CD14-positive monocyte (primary cell): Measurements from ENCODE around the gene CYTH1. TPM values are rescaled to one million over a fixed set of nuclear protein-coding genes. Genes with fewer than 3 reads are reported as not detected.

Experiments
- DNase-seq, 3 donors: peaks; one replicate each; pipeline ENCODE4 v3.0.0-alpha.2; 2011 to 2022
- H2AFZ ChIP-seq: 2 replicates; pipeline ENCODE4 v1.6.0; 2012; ENCODE audit warnings: mild to moderate bottlenecking, low read depth, low read length, inconsistent platforms; ENCODE audit not compliant: insufficient read depth, poor library complexity, severe bottlenecking
- H3K27ac ChIP-seq, 2 donors: 1 replicate in 1 of 2; 2 replicates in 1 of 2; pipeline ENCODE4 v1.5.1; 2012 to 2013; ENCODE audit warnings: low read length in 2 of 2, control low read depth in 1 of 2, inconsistent platforms in 1 of 2, low read depth in 1 of 2, mild to moderate bottlenecking in 1 of 2
- H3K27me3 ChIP-seq, 2 donors: one replicate each; pipeline versions ENCODE4 v1.6.0 to v1.6.1; 2011 to 2013; ENCODE audit warnings: low read length in 2 of 2; ENCODE audit not compliant: control insufficient read depth in 2 of 2, insufficient read depth in 2 of 2
- H3K36me3 ChIP-seq, 2 donors: replicated peaks in 1 of 2; 1 replicate in 1 of 2; 2 replicates in 1 of 2; pipeline versions ENCODE4 v1.5.1 to v1.6.1; 2012 to 2013; ENCODE audit warnings: low read length in 2 of 2, control low read depth in 1 of 2, inconsistent platforms in 1 of 2, mild to moderate bottlenecking in 1 of 2; ENCODE audit not compliant: insufficient read depth in 2 of 2, control insufficient read depth in 1 of 2
- H3K4me1 ChIP-seq, 2 donors: 1 replicate in 1 of 2; 2 replicates in 1 of 2; pipeline versions ENCODE4 v1.5.1 to v1.6.1; 2012 to 2013; ENCODE audit warnings: low read length in 2 of 2, control low read depth in 1 of 2, inconsistent platforms in 1 of 2, mild to moderate bottlenecking in 1 of 2, moderate library complexity in 1 of 2; ENCODE audit not compliant: insufficient read depth in 2 of 2, control insufficient read depth in 1 of 2
- H3K4me2 ChIP-seq: replicated peaks from 2 replicates; pipeline ENCODE3; 2012; ENCODE audit warnings: low read length, moderate library complexity, mild to moderate bottlenecking; ENCODE audit not compliant: poor library complexity, severe bottlenecking; ENCODE audit errors: extremely low read depth
- H3K4me3 ChIP-seq, 3 experiments: fragments of 200-600 bp in 1 of 3; sonication (generic) in 1 of 3; replicated peaks in 1 of 3; 1 replicate in 2 of 3; 2 replicates in 1 of 3; pipeline ENCODE4 v1.5.1; 2011 to 2013; ENCODE audit warnings: low read length in 3 of 3, mild to moderate bottlenecking in 3 of 3, control low read depth in 2 of 3, low read depth in 2 of 3, inconsistent platforms in 1 of 3, moderate library complexity in 1 of 3
- H3K79me2 ChIP-seq: 2 replicates; pipeline ENCODE4 v1.6.0; 2012; ENCODE audit warnings: mild to moderate bottlenecking, control low read depth, inconsistent platforms, low read length, moderate library complexity; ENCODE audit not compliant: insufficient read depth
- H3K9ac ChIP-seq: 2 replicates; pipeline ENCODE4 v1.6.0; 2017; ENCODE audit warnings: low read length, mild to moderate bottlenecking; ENCODE audit not compliant: insufficient read depth, poor library complexity, severe bottlenecking
- H3K9me3 ChIP-seq, 2 donors: replicated peaks in 1 of 2; 1 replicate in 1 of 2; 2 replicates in 1 of 2; pipeline versions ENCODE4 v1.5.1 to v1.6.1; 2012 to 2013; ENCODE audit warnings: low read length in 2 of 2, control low read depth in 1 of 2; ENCODE audit not compliant: control insufficient read depth in 1 of 2, insufficient read depth in 1 of 2
- H4K20me1 ChIP-seq: 2 replicates; pipeline ENCODE4 v1.6.0; 2012; ENCODE audit warnings: mild to moderate bottlenecking, low read length, control low read depth, moderate library complexity; ENCODE audit not compliant: insufficient read depth
- H3K27ac Mint-ChIP-seq, 7 donors: one replicate each; pipeline ENCODE4 v1.8.0; 2020; ENCODE audit warnings: mild to moderate bottlenecking in 7 of 7, mixed read lengths in 7 of 7, moderate library complexity in 6 of 7, inconsistent platforms in 2 of 7
- H3K27me3 Mint-ChIP-seq, 3 donors: one replicate each; pipeline ENCODE4 v1.8.0; 2021 to 2022; ENCODE audit warnings: low read depth in 3 of 3, mild to moderate bottlenecking in 3 of 3, mixed read lengths in 3 of 3, moderate library complexity in 3 of 3, inconsistent platforms in 1 of 3
- H3K36me3 Mint-ChIP-seq, 2 donors: one replicate each; pipeline ENCODE4 v1.8.0; 2020; ENCODE audit warnings: mixed read lengths in 2 of 2, inconsistent platforms in 1 of 2, mild to moderate bottlenecking in 1 of 2
- H3K4me1 Mint-ChIP-seq: one replicate; pipeline ENCODE4 v1.8.0; 2020; ENCODE audit warnings: mild to moderate bottlenecking, mixed read lengths
- H3K4me3 Mint-ChIP-seq, 2 donors: one replicate each; pipeline ENCODE4 v1.8.0; 2020; ENCODE audit warnings: mild to moderate bottlenecking in 2 of 2, mixed read lengths in 2 of 2, moderate library complexity in 1 of 2
- H3K9me3 Mint-ChIP-seq, 7 donors: one replicate each; pipeline ENCODE4 v1.8.0; 2020 to 2022; ENCODE audit warnings: mixed read lengths in 7 of 7, mild to moderate bottlenecking in 6 of 7, moderate library complexity in 6 of 7, inconsistent platforms in 2 of 7
- WGBS: methylation state at CpG from one replicate; pipeline ENCODE4 v1.1.5; 2013; ENCODE audit warnings: missing lambda C conversion rate; ENCODE audit not compliant: insufficient coverage; 5-methylcytosine and 5-hydroxymethylcytosine counted together
- intact Hi-C, 2 donors: fragments of 100-400 bp; cut with micrococcal nuclease; formaldehyde crosslinking; loops; one replicate each; pipeline versions ENCODE4 v1.15.0 to v1.15.1; 2023
- polyA minus RNA-seq: library from RNA; depleted of rRNA, polyadenylated mRNA; stranded (reverse); fragments of >200 nt; gene quantifications from 2 replicates; pipeline ENCODE4 v1.2.3, GENCODE V29; 2012
- polyA plus RNA-seq, 3 donors: library from polyadenylated mRNA; depleted of rRNA in 1 of 3; unstranded in 2 of 3; stranded (reverse) in 1 of 3; fragments of 300-500 nt in 2 of 3; fragments of >200 nt in 1 of 3; fragmentation: Illumina TruSeq in 2 of 3; gene quantifications; 1 replicate in 2 of 3; 2 replicates in 1 of 3; pipeline ENCODE4 v1.2.3, GENCODE V29; 2012 to 2021
- total RNA-seq, 12 experiments: library from RNA in 1 of 12; stranded (reverse) in 1 of 12; fragments of 120-200 nt in 1 of 12; gene quantifications; one replicate each; pipeline ENCODE4 v1.2.4 and lab custom pipeline; 2013 to 2026; ENCODE audit warnings: mixed read lengths in 6 of 12, inconsistent platforms in 1 of 12
- TF ChIP-seq, protein P1 (sequence below): fragments of 200-600 bp; IDR thresholded peaks from one replicate; pipeline ENCODE4 v1.8.0; 2022; ENCODE audit warnings: antibody characterized with exemption, mild to moderate bottlenecking

The CYTH1 gene, protein sequence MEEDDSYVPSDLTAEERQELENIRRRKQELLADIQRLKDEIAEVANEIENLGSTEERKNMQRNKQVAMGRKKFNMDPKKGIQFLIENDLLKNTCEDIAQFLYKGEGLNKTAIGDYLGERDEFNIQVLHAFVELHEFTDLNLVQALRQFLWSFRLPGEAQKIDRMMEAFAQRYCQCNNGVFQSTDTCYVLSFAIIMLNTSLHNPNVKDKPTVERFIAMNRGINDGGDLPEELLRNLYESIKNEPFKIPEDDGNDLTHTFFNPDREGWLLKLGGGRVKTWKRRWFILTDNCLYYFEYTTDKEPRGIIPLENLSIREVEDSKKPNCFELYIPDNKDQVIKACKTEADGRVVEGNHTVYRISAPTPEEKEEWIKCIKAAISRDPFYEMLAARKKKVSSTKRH
- total RNA-seq (2013), result 98.0 TPM
- polyA plus RNA-seq (100 to 1,000 TPM in 1 of 3 donors, 10 to 100 TPM in 2; 68.6 to 211 (median 80.9) TPM), polyA minus RNA-seq (89.8 and 100 TPM in 2 replicates), total RNA-seq (lab: John Stamatoyannopoulos, UW) (173 to 390 (median 300) reads per million in 11 experiments)

DNA sequence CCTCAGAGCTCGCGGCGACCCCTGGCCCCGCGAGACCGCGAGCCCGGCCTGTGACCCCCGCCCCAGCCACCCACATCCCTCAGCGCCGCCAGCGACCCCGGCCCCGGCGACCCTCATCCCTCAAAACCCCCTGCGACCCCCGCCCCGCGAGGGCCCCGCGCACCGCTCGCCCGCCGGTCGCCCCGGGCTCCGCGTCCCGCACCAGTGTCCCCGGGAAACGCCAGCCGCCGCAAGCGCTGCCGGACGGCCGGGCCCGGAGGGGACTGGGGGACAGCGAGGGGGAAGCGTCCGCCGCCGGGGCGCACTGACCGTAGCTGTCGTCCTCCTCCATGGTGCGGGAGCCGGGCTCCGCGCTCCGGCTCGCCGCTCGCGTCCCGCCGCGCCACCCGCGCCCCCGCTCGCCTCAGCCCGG is at the start of gene CYTH1:
CYTH1 (minus strand) TSS at position 381 of the 412 bp plus-strand sequence; CDS start at position 331, 50 bp downstream.
- Histone ChIP-seq H2AFZ (peak within 1 kb of the TSS; percentile 77), H3K36me3 (no peaks in the 10 kb centered on the region), H3K27ac (peak within 1 kb of the TSS; percentile 90 to 93), H3K4me1 (peaks cover 49 to 52% of the 10 kb centered on the region in 2 donors), H3K9ac (peak within 1 kb of the TSS; percentile 97), H3K4me3 (peak within 1 kb of the TSS; percentile 73 to 93 (median 86)), H3K79me2 (peaks cover 56% of the 10 kb centered on the region), H3K27me3 (no peaks in the 10 kb centered on the region), H3K9me3 (no peaks in the 10 kb centered on the region), H4K20me1 (peaks cover 31% of the 10 kb centered on the region), H3K4me2 (peak within 1 kb of the TSS; percentile 95)
- Mint-ChIP-seq H3K36me3 (peaks cover 0 to 8% of the 10 kb centered on the region in 2 donors), H3K27ac (peak within 1 kb of the TSS; percentile 92 to 95 (median 94)), H3K4me1 (peaks cover 45% of the 10 kb centered on the region), H3K4me3 (peak within 1 kb of the TSS; percentile 95 to 97), H3K9me3 (no peaks in the 10 kb centered on the region), H3K27me3 (peaks cover 0 to 2% (median 0%) of the 10 kb centered on the region in 3 donors)
- TF ChIP-seq, protein P1, sequence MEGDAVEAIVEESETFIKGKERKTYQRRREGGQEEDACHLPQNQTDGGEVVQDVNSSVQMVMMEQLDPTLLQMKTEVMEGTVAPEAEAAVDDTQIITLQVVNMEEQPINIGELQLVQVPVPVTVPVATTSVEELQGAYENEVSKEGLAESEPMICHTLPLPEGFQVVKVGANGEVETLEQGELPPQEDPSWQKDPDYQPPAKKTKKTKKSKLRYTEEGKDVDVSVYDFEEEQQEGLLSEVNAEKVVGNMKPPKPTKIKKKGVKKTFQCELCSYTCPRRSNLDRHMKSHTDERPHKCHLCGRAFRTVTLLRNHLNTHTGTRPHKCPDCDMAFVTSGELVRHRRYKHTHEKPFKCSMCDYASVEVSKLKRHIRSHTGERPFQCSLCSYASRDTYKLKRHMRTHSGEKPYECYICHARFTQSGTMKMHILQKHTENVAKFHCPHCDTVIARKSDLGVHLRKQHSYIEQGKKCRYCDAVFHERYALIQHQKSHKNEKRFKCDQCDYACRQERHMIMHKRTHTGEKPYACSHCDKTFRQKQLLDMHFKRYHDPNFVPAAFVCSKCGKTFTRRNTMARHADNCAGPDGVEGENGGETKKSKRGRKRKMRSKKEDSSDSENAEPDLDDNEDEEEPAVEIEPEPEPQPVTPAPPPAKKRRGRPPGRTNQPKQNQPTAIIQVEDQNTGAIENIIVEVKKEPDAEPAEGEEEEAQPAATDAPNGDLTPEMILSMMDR, result no peak
- WGBS, result under 1% methylated on average over 55 of the region's 64 CpGs
- intact Hi-C loops, result loop anchor here (2.0 to 5.0 kb wide), 2 partner anchors 45 kb away; no protein-coding TSS in a partner anchor
- no peak for DNase-seq

GRCh38 chr17:78829477-78829876 is 47.4 kb upstream of the CYTH1 start:
- Histone ChIP-seq H3K4me1 (peaks cover 30 to 34% of the 10 kb centered on the region in 2 donors), H3K4me3 (no peak overlapping the region), H3K9me3 (no peaks in the 10 kb centered on the region), H3K79me2 (peaks cover 9% of the 10 kb centered on the region), H2AFZ (no peak overlapping the region), H3K27me3 (no peaks in the 10 kb centered on the region), H3K4me2 (no peak overlapping the region), H4K20me1 (peaks cover 20% of the 10 kb centered on the region), H3K36me3 (peaks cover 55 to 84% of the 10 kb centered on the region in 2 donors), H3K27ac (no peak overlapping the region), H3K9ac (no peak overlapping the region)
- TF ChIP-seq, protein P1, result no peak
- no peak overlapping the region for H3K4me3 Mint-ChIP-seq
- intact Hi-C loops, result loop anchor here in 1 of 2 donors (2.0 kb wide), 1 partner anchor 15 kb away; no protein-coding TSS in a partner anchor
- H3K27me3 Mint-ChIP-seq, result peaks cover 0 to 2% (median 0%) of the 10 kb centered on the region in 3 donors
- H3K4me1 Mint-ChIP-seq, result peaks cover 35% of the 10 kb centered on the region
- peaks cover 80 to 91% of the 10 kb centered on the region in 2 donors for H3K36me3 Mint-ChIP-seq
- H3K27ac Mint-ChIP-seq, result no peak overlapping the region
- DNase-seq, result no peak
- peaks cover 0 to 2% (median 0%) of the 10 kb centered on the region in 7 donors for H3K9me3 Mint-ChIP-seq
- no CpG with 5 or more reads among the region's 6 CpGs for whole genome bisulfite sequencing
